Lung (tissue), 12 donors: ENCODE data around the gene SIK3. TPM values are rescaled to one million over a fixed set of nuclear protein-coding genes. Genes with fewer than 3 reads are reported as not detected.

Source experiments
- ATAC-seq: fragments of 200-7000 bp; cut with Tn5 transposase; one replicate; pipeline ENCODE4 v1.9.1; 2020; ENCODE audit warnings: moderate number of reproducible peaks; ENCODE audit not compliant: insufficient read depth, low FRiP score
- DNase-seq, 3 donors: peaks; one replicate each; pipeline ENCODE4 v3.0.0-alpha.2; 2013 to 2017
- H3K27ac ChIP-seq, 2 donors: one replicate each; pipeline ENCODE4 v1.5.1; 2013; ENCODE audit warnings: mild to moderate bottlenecking in 2 of 2, moderate library complexity in 2 of 2, control low read depth in 1 of 2, inconsistent platforms in 1 of 2, low read depth in 1 of 2, low read length in 1 of 2
- H3K27me3 ChIP-seq, 3 donors: one replicate each; pipeline ENCODE4 v1.5.1; 2013; ENCODE audit warnings: low read length in 2 of 3; ENCODE audit not compliant: control insufficient read depth in 3 of 3, insufficient read depth in 3 of 3
- H3K36me3 ChIP-seq, 4 donors: one replicate each; pipeline ENCODE4 v1.5.1; 2013; ENCODE audit warnings: low read length in 4 of 4, mild to moderate bottlenecking in 1 of 4, moderate library complexity in 1 of 4; ENCODE audit not compliant: control insufficient read depth in 4 of 4, insufficient read depth in 4 of 4
- H3K4me1 ChIP-seq, 5 donors: one replicate each; pipeline ENCODE4 v1.5.1; 2013; ENCODE audit warnings: low read length in 5 of 5, mild to moderate bottlenecking in 2 of 5, moderate library complexity in 1 of 5; ENCODE audit not compliant: control insufficient read depth in 5 of 5, insufficient read depth in 5 of 5
- H3K4me3 ChIP-seq: one replicate; pipeline ENCODE4 v1.5.1; 2013; ENCODE audit warnings: mild to moderate bottlenecking, control low read depth, moderate library complexity
- H3K9ac ChIP-seq, 2 donors: one replicate each; pipeline ENCODE4 v1.5.1; 2013; ENCODE audit warnings: low read length in 2 of 2, control low read depth in 1 of 2; ENCODE audit not compliant: insufficient read depth in 1 of 2
- H3K9me3 ChIP-seq, 4 donors: one replicate each; pipeline ENCODE4 v1.5.1; 2013; ENCODE audit warnings: low read length in 3 of 4, mild to moderate bottlenecking in 1 of 4, moderate library complexity in 1 of 4; ENCODE audit not compliant: control insufficient read depth in 4 of 4, insufficient read depth in 3 of 4
- CTCF ChIP-seq: IDR thresholded peaks from 2 replicates; pipeline ENCODE4 v1.5.1; 2012; ENCODE audit warnings: mild to moderate bottlenecking; ENCODE audit errors: control extremely low read depth, extremely low read depth
- WGBS, 2 donors: extraction: QIAGEN DNeasy Blood & Tissue Kit; methylation state at CpG; one replicate each; pipeline ENCODE4 v1.1.7; 2013; 5-methylcytosine and 5-hydroxymethylcytosine counted together
- polyA plus RNA-seq, 2 donors: library from polyadenylated mRNA; stranded (reverse); fragments of 200-250 nt; gene quantifications; one replicate each; pipeline ENCODE4 v1.2.1, GENCODE V29; 2013
- total RNA-seq, 2 donors: library from RNA; depleted of rRNA in 1 of 2; stranded (reverse); fragments of >200 nt in 1 of 2; gene quantifications; one replicate each; pipeline ENCODE4 v1.2.1, GENCODE V29; 2014 to 2021
- donor health status: control.
- donor health status: control.
- donor health status: Bipolar disorder and iron deficiency.
- donor health status: healthy.
- donor health status: DM: yes; HTN: yes; CAD: no.

The SIK3 gene
- total and polyA plus RNA-seq, 4 donors = 9.0 to 43.4 (median 29.6) TPM

DNA sequence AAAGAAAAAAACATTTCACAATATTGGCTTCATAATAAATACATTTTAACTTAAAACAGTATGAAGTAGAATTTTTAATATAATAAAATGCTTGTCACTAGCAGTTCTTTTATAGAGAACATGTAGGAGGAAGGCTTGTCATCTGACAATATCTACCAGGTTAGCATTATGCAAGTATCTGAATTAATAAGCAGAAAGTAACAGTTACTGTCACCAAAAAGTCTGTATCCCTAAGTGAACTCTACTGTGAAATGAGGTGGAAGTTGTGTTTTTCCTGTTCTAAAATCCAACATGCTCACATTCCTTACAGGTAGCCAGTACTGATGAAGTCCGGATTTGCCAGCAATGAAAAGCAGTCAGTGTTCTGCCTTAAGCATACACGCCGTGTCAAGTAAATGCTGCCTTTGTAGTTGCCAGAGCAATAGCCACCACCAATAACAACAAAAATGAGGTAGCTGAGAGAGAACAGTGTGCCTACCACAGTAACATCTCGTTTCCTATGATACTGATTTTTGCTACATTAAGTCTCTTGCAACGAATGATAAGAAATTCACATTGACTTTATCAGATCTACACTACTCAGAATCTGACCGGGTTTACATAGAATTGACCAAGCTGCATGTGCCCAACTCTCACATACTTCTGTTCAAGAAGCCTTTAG lies 95.5 kb downstream of the SIK3 start:
- no peaks in the 10 kb centered on the region for H3K27me3 ChIP-seq
- DNase-seq (peak in 1 of 3 donors; percentile 52), ATAC-seq (peak; percentile 22)
- H3K27ac ChIP-seq = no peak overlapping the region
- H3K4me1 ChIP-seq = peaks cover 0 to 15% (median 0%) of the 10 kb centered on the region in 5 donors
- TF ChIP-seq CTCF = no peak
- no peak overlapping the region for H3K4me3 ChIP-seq
- H3K36me3 ChIP-seq = peaks cover 0 to 1% (median 0%) of the 10 kb centered on the region in 4 donors
- WGBS, 2 donors = 36 to 54% methylated on average over 6 of the region's 6 CpGs
- no peaks in the 10 kb centered on the region for H3K9me3 ChIP-seq
- H3K9ac ChIP-seq = no peak overlapping the region

- 3 to 21% methylated on average over 1 of the region's 1 CpG for WGBS, 2 donors
- Histone ChIP-seq H3K36me3 (peaks cover 0 to 1% (median 0%) of the 10 kb centered on the region in 4 donors), H3K9ac (no peak overlapping the region), H3K4me1 (peaks cover 0 to 15% (median 0%) of the 10 kb centered on the region in 5 donors), H3K9me3 (no peaks in the 10 kb centered on the region), H3K27ac (no peak overlapping the region), H3K27me3 (no peaks in the 10 kb centered on the region), H3K4me3 (no peak overlapping the region)
- ATAC-seq = no peak
- TF ChIP-seq CTCF = no peak
- no peak for DNase-seq
These were observed 98.1 kb downstream of the SIK3 start for GRCh38 chr11:117000014-117000737.

DNA sequence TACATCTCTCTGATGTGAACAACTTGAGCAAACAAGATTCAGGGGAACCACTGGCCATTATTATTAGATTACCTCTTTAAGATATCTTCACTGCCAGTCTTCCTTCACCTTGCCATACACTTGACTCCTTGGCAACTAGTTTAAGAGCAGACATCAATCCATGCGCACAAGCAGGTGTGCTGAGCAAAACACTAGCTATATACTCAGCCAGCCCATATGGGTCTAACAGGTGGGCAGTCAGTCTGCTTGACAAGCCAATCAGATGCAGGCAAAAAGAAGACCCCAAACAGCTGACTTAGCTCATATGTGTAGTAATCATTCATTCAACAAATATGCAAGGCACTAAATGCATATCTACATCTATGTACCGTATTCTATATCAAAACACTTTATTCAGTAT lies 101.2 kb downstream of the SIK3 start:
- ATAC-seq (no peak), DNase-seq (no peak)
- no peak for TF ChIP-seq CTCF
- Histone ChIP-seq H3K9ac (no peak overlapping the region), H3K36me3 (no peaks in the 10 kb centered on the region), H3K9me3 (no peaks in the 10 kb centered on the region), H3K27me3 (no peaks in the 10 kb centered on the region), H3K4me3 (no peak overlapping the region), H3K27ac (no peak overlapping the region), H3K4me1 (peaks cover 0 to 13% (median 0%) of the 10 kb centered on the region in 5 donors)
- WGBS, 2 donors = 93% methylated on average over 2 of the region's 2 CpGs
